Stimulated activated memory B cell treated with anti-CD40 and anti-IgM and Interleukin-4, amounts not matched to agents 10 μg/mL and 1 μg/mL and 100 μg/mL, for 72 hours (primary cell): ENCODE measurements around the gene ANKRD42.
A peak's percentile ranks its signal among the peaks of the same experiment; 100 is the strongest.

Experiments
- ATAC-seq: fragments of 150-1000 bp; cut with Tn5 transposase; 2 replicates; pipeline ENCODE4 v1.10.0; 2021
- H3K27ac Mint-ChIP-seq: one replicate; pipeline ENCODE4 v1.8.0; 2022; ENCODE audit warnings: mild to moderate bottlenecking, mixed read lengths
- H3K27me3 Mint-ChIP-seq: one replicate; pipeline ENCODE4 v1.8.0; 2022; ENCODE audit warnings: mixed read lengths
- H3K36me3 Mint-ChIP-seq: one replicate; pipeline ENCODE4 v1.8.0; 2022; ENCODE audit warnings: mixed read lengths
- H3K4me1 Mint-ChIP-seq: one replicate; pipeline ENCODE4 v1.8.0; 2022; ENCODE audit warnings: mixed read lengths
- H3K4me3 Mint-ChIP-seq: one replicate; pipeline ENCODE4 v1.8.0; 2022; ENCODE audit warnings: mild to moderate bottlenecking, moderate library complexity, mixed read lengths
- H3K9me3 Mint-ChIP-seq: one replicate; pipeline ENCODE4 v1.8.0; 2022; ENCODE audit warnings: mixed read lengths

Gene ANKRD42

GRCh38 chr11:83285151-83285770 is 91.7 kb downstream of the ANKRD42 start:
- Mint-ChIP-seq H3K9me3 (peaks cover 3% of the 10 kb centered on the region), H3K4me3 (peak overlapping the region; percentile 99), H3K27ac (peak overlapping the region; percentile 97), H3K36me3 (peaks cover 5% of the 10 kb centered on the region), H3K27me3 (no peaks in the 10 kb centered on the region), H3K4me1 (peaks cover 51% of the 10 kb centered on the region)
- peak; percentile 73 for ATAC-seq

GRCh38 chr11:83285771-83286528 is 92.4 kb downstream of the ANKRD42 start, which contains the start of gene CCDC90B:
Gene CCDC90B (minus strand): TSS chr11:83286367. CDS start chr11:83285972, 395 bp downstream.
- Mint-ChIP-seq H3K9me3 (peaks cover 3% of the 10 kb centered on the region), H3K27me3 (no peaks in the 10 kb centered on the region), H3K4me3 (peak within 1 kb of the TSS; percentile 99), H3K36me3 (no peaks in the 10 kb centered on the region), H3K27ac (peak within 1 kb of the TSS; percentile 97), H3K4me1 (peaks cover 45% of the 10 kb centered on the region)
- peak; percentile 96 for ATAC-seq

GRCh38 chr11:83287631-83288030 is 94.1 kb downstream of the ANKRD42 start:
- H3K4me3 Mint-ChIP-seq, result no peak overlapping the region
- H3K27ac Mint-ChIP-seq, result peak overlapping the region; percentile 7
- H3K36me3 Mint-ChIP-seq, result no peaks in the 10 kb centered on the region
- ATAC-seq, result no peak
- no peaks in the 10 kb centered on the region for H3K27me3 Mint-ChIP-seq
- peaks cover 3% of the 10 kb centered on the region for H3K9me3 Mint-ChIP-seq
- peaks cover 42% of the 10 kb centered on the region for H3K4me1 Mint-ChIP-seq

- H3K4me1 Mint-ChIP-seq, result peaks cover 20% of the 10 kb centered on the region
- peak overlapping the region; percentile 52 for H3K4me3 Mint-ChIP-seq
- peak overlapping the region; percentile 66 for H3K27ac Mint-ChIP-seq
- no peaks in the 10 kb centered on the region for H3K9me3 Mint-ChIP-seq
- H3K36me3 Mint-ChIP-seq, result no peaks in the 10 kb centered on the region
- peak; percentile 73 for ATAC-seq
- no peaks in the 10 kb centered on the region for H3K27me3 Mint-ChIP-seq
Observed at GRCh38 chr11:83292709-83293456, 99.4 kb downstream of the ANKRD42 start.

GRCh38 chr11:83293457-83293774 is 99.9 kb downstream of the ANKRD42 start:
- no peak overlapping the region for H3K4me3 Mint-ChIP-seq
- no peak for ATAC-seq
- peaks cover 20% of the 10 kb centered on the region for H3K4me1 Mint-ChIP-seq
- no peaks in the 10 kb centered on the region for H3K9me3 Mint-ChIP-seq
- H3K27me3 Mint-ChIP-seq, result no peaks in the 10 kb centered on the region
- H3K27ac Mint-ChIP-seq, result no peak overlapping the region
- H3K36me3 Mint-ChIP-seq, result no peaks in the 10 kb centered on the region

DNA sequence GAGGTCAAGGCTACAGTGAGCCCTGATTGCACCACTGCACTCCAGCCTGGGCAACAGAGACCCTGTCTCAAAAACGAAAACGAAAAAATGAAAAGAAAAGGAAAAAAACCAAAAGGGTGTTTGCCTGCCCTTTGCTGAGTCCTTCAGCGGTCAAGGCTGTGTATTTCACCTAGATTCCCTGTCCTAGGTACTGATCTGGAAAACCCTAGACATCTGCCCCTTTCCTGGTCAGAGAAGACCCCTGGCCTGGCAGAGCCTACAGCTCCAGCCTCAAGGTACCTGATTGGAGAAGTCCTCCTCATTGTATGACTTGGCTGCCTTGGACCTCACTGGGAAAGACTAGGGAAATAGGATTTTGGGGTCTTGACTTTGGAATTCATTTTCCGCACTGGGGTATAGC is 100.7 kb downstream of the ANKRD42 start:
- Mint-ChIP-seq H3K4me1 (peaks cover 14% of the 10 kb centered on the region), H3K36me3 (no peaks in the 10 kb centered on the region), H3K4me3 (no peak overlapping the region), H3K27ac (no peak overlapping the region), H3K9me3 (no peaks in the 10 kb centered on the region), H3K27me3 (no peaks in the 10 kb centered on the region)
- ATAC-seq, result no peak
